Fibroblast of lung (primary cell): ENCODE measurements around the gene IL1F10.

Source experiments
- CTCF ChIP-seq, 2 donors: IDR thresholded peaks in 1 of 2; conservative IDR thresholded peaks in 1 of 2; 1 replicate in 1 of 2; 2 replicates in 1 of 2; pipeline ENCODE4 v1.5.1; 2011 to 2012; ENCODE audit warnings: low read length in 2 of 2, control low read depth in 1 of 2, inconsistent platforms in 1 of 2, low read depth in 1 of 2, mild to moderate bottlenecking in 1 of 2
- EZH2 ChIP-seq: IDR thresholded peaks from 2 replicates; pipeline ENCODE4 v1.5.1; 2012; ENCODE audit warnings: low read length, control low read depth, mild to moderate bottlenecking; ENCODE audit errors: missing control alignments

- TF ChIP-seq CTCF (conservative IDR thresholded peaks at IDR 0.05 in 1 of 2, IDR thresholded peaks at IDR 0.05 in 1 of 2; ENCODE audit: low read depth in 1 of 2, low read length in 2 of 2) (no peak), EZH2 (no peak)
Measured at GRCh38 chr2:113098532-113098931, 30.8 kb downstream of the IL1F10 start.
